GM12878 (cell line): ENCODE results near the gene SERPINE2. TPM values are rescaled to one million over a fixed set of nuclear protein-coding genes. Genes with fewer than 3 reads are reported as not detected.

Experiments
- ATAC-seq: fragments of 200-7000 bp; cut with Tn5 transposase; 3 replicates; pipeline ENCODE4 v1.9.1; 2020; ENCODE audit warnings: mild to moderate bottlenecking, moderate library complexity
- BruUV-seq: library from RNA; stranded (reverse); fragments of 400-500 nt; replicated peaks from 2 replicates; lab custom pipeline; 2021; lab: Mats Ljungman, UMichigan
- CTCF ChIA-PET: fragments of 300-600 bp; sonication (Branson Sonifier 250); formaldehyde crosslinking; extraction: SDS; loops from one replicate; lab custom pipeline; 2021; ENCODE audit warnings: inconsistent platforms; lab: Yijun Ruan, JAX
- POLR2A ChIA-PET: fragments of 350-600 bp; formaldehyde crosslinking; extraction: SDS; loops from one replicate; lab custom pipeline; 2021; ENCODE audit warnings: inconsistent platforms; lab: Charles Lee
- RAD21 ChIA-PET: fragments of 300-600 bp; sonication (Branson Sonifier 250); formaldehyde crosslinking; loops from one replicate; lab custom pipeline; 2023; ENCODE audit warnings: antibody characterized with exemption; ENCODE audit not compliant: unreplicated experiment; lab: Charles Lee
- SMC1A ChIA-PET: fragments of 300-600 bp; sonication (Branson Sonifier 250); formaldehyde crosslinking; loops from one replicate; lab custom pipeline; 2023; ENCODE audit not compliant: unreplicated experiment, uncharacterized antibody; lab: Charles Lee
- DNase-seq: peaks from one replicate; pipeline ENCODE4 v3.0.0-alpha.2; 2011; ENCODE audit warnings: low read depth, low spot score
- FAIRE-seq: peaks from 3 replicates; lab custom pipeline; 2011; peaks lifted over from hg19 to GRCh38; lab: Jason Lieb, UNC
- H2AFZ ChIP-seq: 2 replicates; pipeline ENCODE4 v1.6.0; 2011; ENCODE audit warnings: low read depth, low read length, control low read depth; ENCODE audit not compliant: control insufficient read depth
- H3K27ac ChIP-seq: 2 replicates; pipeline ENCODE4 v1.5.1; 2011; ENCODE audit warnings: control low read depth; ENCODE audit not compliant: control insufficient read depth, insufficient read depth
- H3K27me3 ChIP-seq, 2 experiments: replicated peaks in 1 of 2; 2 replicates each; pipeline versions ENCODE4 v1.6.0 to v1.6.1; 2011; ENCODE audit warnings: low read length in 1 of 2; ENCODE audit not compliant: control insufficient read depth in 2 of 2, insufficient read depth in 2 of 2
- H3K36me3 ChIP-seq, 2 experiments: 2 replicates each; pipeline ENCODE4 v1.5.1; 2011; ENCODE audit warnings: low read length in 1 of 2; ENCODE audit not compliant: control insufficient read depth in 2 of 2, insufficient read depth in 2 of 2
- H3K4me1 ChIP-seq: 2 replicates; pipeline ENCODE4 v1.6.1; 2011; ENCODE audit warnings: mild to moderate bottlenecking, low read length, moderate library complexity, mixed read lengths; ENCODE audit not compliant: control insufficient read depth, insufficient read depth
- H3K4me2 ChIP-seq: 2 replicates; pipeline ENCODE4 v1.6.0; 2011; ENCODE audit warnings: control low read depth; ENCODE audit not compliant: control insufficient read depth, insufficient read depth
- H3K4me3 ChIP-seq: fragments of 200-600 bp; sonication (generic); 2 replicates; pipeline ENCODE4 v1.5.1; 2016
- H3K79me2 ChIP-seq: 2 replicates; pipeline ENCODE4 v1.6.0; 2011; ENCODE audit warnings: low read length; ENCODE audit not compliant: control insufficient read depth, insufficient read depth
- H3K9ac ChIP-seq: 2 replicates; pipeline ENCODE4 v1.8.0; 2011; ENCODE audit warnings: low read length, control low read depth, mixed read lengths; ENCODE audit not compliant: control insufficient read depth, insufficient read depth
- H3K9me3 ChIP-seq: replicated peaks from 3 replicates; pipeline ENCODE4 v1.5.1; 2011; ENCODE audit warnings: mild to moderate bottlenecking, low read length; ENCODE audit not compliant: control insufficient read depth, insufficient read depth
- H4K20me1 ChIP-seq: 2 replicates; pipeline ENCODE4 v1.6.0; 2011; ENCODE audit not compliant: control insufficient read depth, insufficient read depth
- EZH2 ChIP-seq: IDR thresholded peaks from 2 replicates; pipeline ENCODE4 v1.6.1; 2012; ENCODE audit warnings: low read depth, mild to moderate bottlenecking, control low read depth, inconsistent platforms, low read length, borderline replicate concordance; ENCODE audit not compliant: control insufficient read depth
- SMC3 ChIP-seq: IDR thresholded peaks from 2 replicates; pipeline ENCODE4 v1.6.1; 2011; ENCODE audit warnings: low read length, improper control_type of control experiment, borderline replicate concordance
- SPI1 ChIP-seq: IDR thresholded peaks from 2 replicates; pipeline ENCODE4 v1.6.1; 2011; ENCODE audit warnings: low read depth, mild to moderate bottlenecking, low read length, moderate library complexity, borderline replicate concordance; ENCODE audit not compliant: insufficient read depth
- TAF1 ChIP-seq: IDR thresholded peaks from 2 replicates; pipeline ENCODE4 v1.6.1; 2011; ENCODE audit warnings: mild to moderate bottlenecking, low read depth, low read length, borderline replicate concordance
- WGBS: methylation state at CpG from one replicate; pipeline ENCODE4 v1.1.6; 2016; ENCODE audit warnings: low lambda C conversion rate; ENCODE audit not compliant: insufficient replicate concordance, insufficient coverage; ENCODE audit errors: missing lambda C conversion rate; 5-methylcytosine and 5-hydroxymethylcytosine counted together
- in situ Hi-C: fragments of 300-500 bp; cut with MboI; formaldehyde crosslinking; loops from 9 replicates; pipeline ENCODE4 v1.14.3; 2018; ENCODE audit warnings: mixed read lengths
- intact Hi-C: fragments of 100-400 bp; cut with micrococcal nuclease; formaldehyde crosslinking; loops from one replicate; pipeline ENCODE4 v1.14.2; 2022; ENCODE audit not compliant: unreplicated experiment
- polyA plus RNA-seq, 11 experiments: library from polyadenylated mRNA; depleted of rRNA in 4 of 11; unstranded in 6 of 11; stranded (reverse) in 5 of 11; fragments of >200 nt; fragmentation: Nextera tagmentation in 4 of 11; fragmentation: Illumina TruSeq in 1 of 11; extraction: Ambion mirVana in 4 of 11; extraction: Trizol in 1 of 11; gene quantifications; 1 replicate in 1 of 11; 2 replicates in 10 of 11; pipeline versions ENCODE4 v1.2.1 to v1.2.3, GENCODE V29; 2011 to 2016; ENCODE audit warnings: inconsistent platforms in 2 of 11, missing spikeins in 2 of 11, low read depth in 1 of 11
- total RNA-seq, 4 experiments: library from RNA; depleted of rRNA in 3 of 4; stranded (reverse); fragments of >200 nt in 3 of 4; fragmentation: Illumina TruSeq in 1 of 4; extraction: Trizol in 1 of 4; gene quantifications; 2 replicates each; pipeline versions ENCODE4 v1.2.1 to v1.2.3, GENCODE V29; 2013 to 2021
- TF ChIP-seq, protein P1 (sequence below), 3 experiments: IDR thresholded peaks in 2 of 3; conservative IDR thresholded peaks in 1 of 3; 2 replicates each; pipeline ENCODE4 v1.5.1; 2011; ENCODE audit warnings: low read depth in 3 of 3, low read length in 3 of 3, mild to moderate bottlenecking in 3 of 3, control low read depth in 2 of 3, moderate library complexity in 2 of 3, inconsistent platforms in 1 of 3, mixed read lengths in 1 of 3; ENCODE audit not compliant: control insufficient read depth in 2 of 3, insufficient read depth in 1 of 3; ENCODE audit errors: extremely low read depth in 1 of 3

The SERPINE2 gene
- total and polyA plus RNA-seq, 10 of the 15 experiments (the other 5 are each of a cell fraction or from before 2014, with no cell fraction given), result 0.18 to 1.7 (median 0.39) TPM

DNA sequence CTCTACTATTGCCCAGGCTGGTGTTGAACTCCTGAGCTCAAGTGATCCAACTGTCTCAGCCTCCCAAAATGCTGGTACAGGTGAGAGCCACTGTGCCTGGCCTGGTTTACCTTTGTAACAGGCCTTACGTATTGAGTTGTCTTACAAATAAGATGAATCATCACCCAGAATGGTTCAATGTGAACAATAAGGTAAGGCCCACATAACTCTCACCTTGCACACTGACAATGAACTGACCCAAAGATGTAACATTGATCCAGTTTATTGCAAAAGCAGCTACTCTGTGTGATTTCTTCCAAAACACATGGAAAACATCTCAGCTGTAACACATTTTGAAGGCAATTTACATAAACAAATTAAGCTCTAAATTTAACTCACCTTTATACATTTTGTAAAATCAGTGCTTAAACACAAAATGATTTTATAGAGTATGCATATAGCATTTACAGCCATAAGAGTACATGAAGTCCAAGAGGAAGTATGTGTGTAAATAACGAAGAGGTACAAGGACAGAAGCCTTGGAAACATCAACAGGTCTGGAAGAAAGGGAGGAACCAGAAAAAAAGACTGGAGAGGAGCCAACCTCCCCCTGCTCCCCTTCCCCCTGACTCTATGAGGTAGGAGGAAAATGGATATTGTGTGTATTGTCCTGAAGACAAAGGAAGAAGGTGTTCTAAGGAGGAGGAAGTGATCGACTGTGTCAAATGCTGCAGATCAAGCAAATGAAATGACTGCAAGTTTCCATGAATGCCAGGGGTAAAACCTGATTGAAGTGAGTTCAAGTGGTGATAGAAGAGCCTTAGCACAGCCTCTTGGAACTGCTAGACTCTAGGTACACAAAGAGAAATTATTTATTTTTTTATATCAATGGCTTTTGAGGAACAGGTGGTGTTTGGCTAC lies 88.4 kb downstream of the SERPINE2 start:
- H3K9me3 ChIP-seq, result no peaks in the 10 kb centered on the region
- in situ Hi-C loops, result loop anchor here (10.0 kb wide), 1 partner anchor 634 kb away; the partner anchor contains the start of gene CUL3
- H3K27ac ChIP-seq, result peak overlapping the region; percentile 79
- ATAC-seq (no peak), DNase-seq (no peak), FAIRE-seq (no peak)
- H3K4me2 ChIP-seq, result no peak overlapping the region
- H3K36me3 ChIP-seq, result no peaks in the 10 kb centered on the region
- H2AFZ ChIP-seq, result peak overlapping the region; percentile 78
- intact Hi-C loops, result no loop called here
- peaks cover 41% of the 10 kb centered on the region for H3K4me1 ChIP-seq
- BruUV-seq, result no TSS peak
- TF ChIP-seq SPI1 (0 out of 2 replicates have a peak, but pooled peaks have one; percentile 7), EZH2 (no peak)
- WGBS, result 54% methylated on average over 3 of the region's 3 CpGs
- peak overlapping the region; percentile 25; the same call in 1 of the 2 replicates for H3K9ac ChIP-seq
- SMC1A ChIA-PET, result interaction anchor here (1.0 to 2.4 kb wide), 6 partner anchors 9 to 153 kb away, joined by 3 to 6 read pairs (median 4); no protein-coding TSS in a partner anchor
- POLR2A ChIA-PET, result interaction anchor here (0.9 kb wide), 1 partner anchor 20 kb away, joined by 3 read pairs; no protein-coding TSS in a partner anchor
- no peak overlapping the region for H3K4me3 ChIP-seq
- H3K79me2 ChIP-seq, result no peaks in the 10 kb centered on the region
- CTCF ChIA-PET, result interaction anchor here (1.6 to 1.8 kb wide), 2 partner anchors 11 to 19 kb away, joined by 3 to 9 read pairs; no protein-coding TSS in a partner anchor
- H3K27me3 ChIP-seq, result no peaks in the 10 kb centered on the region
- RAD21 ChIA-PET, result interaction anchor here (1.2 kb wide), 1 partner anchor 19 kb away, joined by 4 read pairs; no protein-coding TSS in a partner anchor
- no peaks in the 10 kb centered on the region for H4K20me1 ChIP-seq

DNA sequence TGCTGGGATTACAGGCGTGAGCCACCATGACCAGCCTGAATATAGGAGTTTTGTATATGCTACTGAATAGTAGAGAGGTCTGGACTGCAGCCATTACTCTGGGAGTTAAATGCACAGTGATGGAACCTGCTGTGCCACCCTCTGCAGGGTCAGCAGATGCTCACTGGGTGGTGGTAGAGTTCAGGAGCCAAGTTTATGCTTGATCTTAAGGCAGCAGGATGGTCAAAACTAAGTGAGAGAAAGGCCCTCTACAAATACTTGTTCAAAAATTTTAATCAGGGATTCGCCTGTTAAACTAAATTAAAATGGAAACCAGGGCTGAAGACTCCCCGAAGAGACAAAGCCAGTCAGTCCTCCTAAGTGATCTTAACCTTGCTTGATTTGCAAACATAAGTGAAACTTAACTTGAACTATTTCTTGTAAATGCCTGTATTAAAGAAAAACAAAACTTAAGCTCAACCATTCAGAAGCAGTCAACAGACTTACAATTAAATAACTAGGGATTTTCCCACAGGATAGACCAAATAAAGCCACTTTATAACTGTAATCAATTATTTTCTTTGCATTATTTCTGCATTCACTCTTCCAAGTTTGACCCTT lies 89.7 kb downstream of the SERPINE2 start:
- intact Hi-C loops (no loop called here), in situ Hi-C loops (no loop called here)
- H3K27ac ChIP-seq, result peak overlapping the region; percentile 79
- peak overlapping the region; percentile 40 for H3K4me2 ChIP-seq
- H3K79me2 ChIP-seq, result peaks cover 9% of the 10 kb centered on the region
- no peaks in the 10 kb centered on the region for H3K36me3 ChIP-seq
- ChIA-PET CTCF (interaction anchor here (0.9 to 1.8 kb wide), 3 partner anchors 12 to 21 kb away, joined by 3 to 9 read pairs (median 3); no protein-coding TSS in a partner anchor), POLR2A (interaction anchor here (0.9 kb wide), 1 partner anchor 21 kb away, joined by 3 read pairs; no protein-coding TSS in a partner anchor), RAD21 (interaction anchor here (1.2 kb wide), 1 partner anchor 20 kb away, joined by 4 read pairs; no protein-coding TSS in a partner anchor)
- peak overlapping the region; percentile 50 for H2AFZ ChIP-seq
- ATAC-seq (no peak), DNase-seq (no peak), FAIRE-seq (no peak)
- no peaks in the 10 kb centered on the region for H3K9me3 ChIP-seq
- 45% methylated on average over 3 of the region's 3 CpGs for WGBS
- BruUV-seq, result no TSS peak
- H3K4me3 ChIP-seq, result no peak overlapping the region
- TF ChIP-seq, protein P1, sequence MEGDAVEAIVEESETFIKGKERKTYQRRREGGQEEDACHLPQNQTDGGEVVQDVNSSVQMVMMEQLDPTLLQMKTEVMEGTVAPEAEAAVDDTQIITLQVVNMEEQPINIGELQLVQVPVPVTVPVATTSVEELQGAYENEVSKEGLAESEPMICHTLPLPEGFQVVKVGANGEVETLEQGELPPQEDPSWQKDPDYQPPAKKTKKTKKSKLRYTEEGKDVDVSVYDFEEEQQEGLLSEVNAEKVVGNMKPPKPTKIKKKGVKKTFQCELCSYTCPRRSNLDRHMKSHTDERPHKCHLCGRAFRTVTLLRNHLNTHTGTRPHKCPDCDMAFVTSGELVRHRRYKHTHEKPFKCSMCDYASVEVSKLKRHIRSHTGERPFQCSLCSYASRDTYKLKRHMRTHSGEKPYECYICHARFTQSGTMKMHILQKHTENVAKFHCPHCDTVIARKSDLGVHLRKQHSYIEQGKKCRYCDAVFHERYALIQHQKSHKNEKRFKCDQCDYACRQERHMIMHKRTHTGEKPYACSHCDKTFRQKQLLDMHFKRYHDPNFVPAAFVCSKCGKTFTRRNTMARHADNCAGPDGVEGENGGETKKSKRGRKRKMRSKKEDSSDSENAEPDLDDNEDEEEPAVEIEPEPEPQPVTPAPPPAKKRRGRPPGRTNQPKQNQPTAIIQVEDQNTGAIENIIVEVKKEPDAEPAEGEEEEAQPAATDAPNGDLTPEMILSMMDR (IDR thresholded peaks at IDR 0.05 in 2 of 3, conservative IDR thresholded peaks at IDR 0.05 in 1 of 3; ENCODE audit: control insufficient read depth in 2 of 3, extremely low read depth in 1 of 3, insufficient read depth in 1 of 3, low read depth in 3 of 3, low read length in 3 of 3), result peak in 2 of 3 experiments; percentile 18 to 19; a peak in 2 of 6 replicates
- TF ChIP-seq SMC3 (no peak), TAF1 (0 out of 2 replicates have a peak, but pooled peaks have one; percentile 52)
- TF ChIP-seq, all 136 proteins: peak for 2
- H3K4me1 ChIP-seq, result peaks cover 41% of the 10 kb centered on the region
- no peaks in the 10 kb centered on the region for H3K27me3 ChIP-seq
- no peaks in the 10 kb centered on the region for H4K20me1 ChIP-seq
- no peak overlapping the region for H3K9ac ChIP-seq
- SMC1A ChIA-PET, result interaction anchor here (1.1 to 2.4 kb wide), 4 partner anchors 8 to 86 kb away, joined by 3 to 6 read pairs (median 5); no protein-coding TSS in a partner anchor
